Activated naive CD4-positive, alpha-beta T cell treated with anti-CD3 and anti-CD28 coated beads, Interleukin-2, amount 10 ng/mL, durations not matched to agents 7 days and 5 days (primary cell): ENCODE measurements around the gene SH3D21.
A peak's percentile ranks its signal among the peaks of the same experiment; 100 is the strongest.

Experiments
- CTCF ChIA-PET: fragments of 350-600 bp; sonication (Branson Sonifier 250); formaldehyde crosslinking; loops from one replicate; lab custom pipeline; 2021; ENCODE audit warnings: antibody characterized with exemption; lab: Charles Lee
- DNase-seq: peaks from one replicate; pipeline ENCODE4 v3.0.0-alpha.2; 2020
- H3K27ac Mint-ChIP-seq: one replicate; pipeline ENCODE4 v1.8.0; 2021; ENCODE audit warnings: mild to moderate bottlenecking, moderate library complexity, mixed read lengths
- H3K27me3 Mint-ChIP-seq: one replicate; pipeline ENCODE4 v1.8.0; 2021; ENCODE audit warnings: mild to moderate bottlenecking, mixed read lengths
- H3K36me3 Mint-ChIP-seq: one replicate; pipeline ENCODE4 v1.8.0; 2021; ENCODE audit warnings: mixed read lengths
- H3K4me1 Mint-ChIP-seq: one replicate; pipeline ENCODE4 v1.8.0; 2021; ENCODE audit warnings: mixed read lengths
- H3K4me3 Mint-ChIP-seq: one replicate; pipeline ENCODE4 v1.8.0; 2021; ENCODE audit warnings: mild to moderate bottlenecking, moderate library complexity, mixed read lengths
- H3K9me3 Mint-ChIP-seq: one replicate; pipeline ENCODE4 v1.8.0; 2021; ENCODE audit warnings: mixed read lengths

Gene SH3D21

GRCh38 chr1:36306210-36306901, at the start of gene SH3D21:
Gene SH3D21, plus strand, starts transcription at chr1:36306368. Its CDS starts 53 bp downstream, at chr1:36306421.
- Mint-ChIP-seq H3K27me3 (no peaks in the 10 kb centered on the region), H3K4me1 (peaks cover 34% of the 10 kb centered on the region), H3K9me3 (no peaks in the 10 kb centered on the region), H3K4me3 (peak within 1 kb of the TSS; percentile 90), H3K36me3 (peaks cover 22% of the 10 kb centered on the region), H3K27ac (peak within 1 kb of the TSS; percentile 85)
- CTCF ChIA-PET, result interaction anchor here (0.6 to 2.2 kb wide), 17 partner anchors 10 to 157 kb away, joined by 3 to 7 read pairs (median 3); partner anchors contain the start of gene TRAPPC3
- DNase-seq, result peak; percentile 70

DNA sequence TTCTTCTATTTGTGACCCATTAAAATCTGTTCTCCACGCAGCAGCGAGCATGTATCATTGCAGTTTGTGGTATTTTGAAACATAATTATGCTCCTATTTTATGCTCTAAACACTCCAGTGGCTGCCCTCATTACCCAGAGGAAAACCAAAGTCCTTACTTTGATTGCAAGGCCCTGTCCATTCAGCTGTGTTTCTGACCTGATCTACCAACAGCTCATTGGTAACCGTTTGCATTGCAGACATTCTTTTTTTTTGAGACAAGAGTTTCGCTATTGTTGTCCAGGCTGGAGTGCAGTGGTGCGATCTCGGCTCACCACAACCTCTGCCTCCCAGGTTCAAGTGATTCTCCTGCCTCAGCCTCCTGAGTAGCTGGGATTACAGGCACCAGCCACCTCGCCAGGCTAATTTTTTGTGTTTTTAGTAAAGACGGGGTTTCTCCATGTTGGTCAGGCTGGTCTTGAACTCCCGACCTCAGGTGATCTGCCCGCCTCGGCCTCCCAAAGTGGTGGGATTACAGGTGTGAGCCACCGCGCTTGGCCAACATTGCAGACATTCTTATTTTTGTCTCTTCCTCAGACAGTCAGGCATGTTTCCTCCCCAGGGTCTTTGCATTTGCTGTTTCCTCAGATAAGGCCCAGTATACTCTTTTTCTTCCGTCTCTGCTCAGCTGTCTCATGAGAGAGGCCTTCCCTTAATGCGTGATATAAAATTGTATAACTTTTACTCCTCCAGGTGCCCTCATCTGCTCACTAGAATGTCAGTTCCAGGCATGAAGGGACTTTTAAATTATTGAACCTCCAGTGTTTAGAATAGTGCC, 49.4 kb upstream of the SH3D21 start:
- no peak for DNase-seq
- H3K4me1 Mint-ChIP-seq, result peaks cover 9% of the 10 kb centered on the region
- no peaks in the 10 kb centered on the region for H3K9me3 Mint-ChIP-seq
- H3K36me3 Mint-ChIP-seq, result peaks cover 27% of the 10 kb centered on the region
- no peak overlapping the region for H3K4me3 Mint-ChIP-seq
- no peaks in the 10 kb centered on the region for H3K27me3 Mint-ChIP-seq
- H3K27ac Mint-ChIP-seq, result no peak overlapping the region
- CTCF ChIA-PET, result no interaction called here

- Mint-ChIP-seq H3K36me3 (peaks cover 29% of the 10 kb centered on the region), H3K27me3 (no peaks in the 10 kb centered on the region), H3K9me3 (no peaks in the 10 kb centered on the region), H3K4me1 (peaks cover 9% of the 10 kb centered on the region), H3K4me3 (no peak overlapping the region), H3K27ac (no peak overlapping the region)
- CTCF ChIA-PET, result no interaction called here
- no peak for DNase-seq
Observed at GRCh38 chr1:36257375-36257767, 48.8 kb upstream of the SH3D21 start.

DNA sequence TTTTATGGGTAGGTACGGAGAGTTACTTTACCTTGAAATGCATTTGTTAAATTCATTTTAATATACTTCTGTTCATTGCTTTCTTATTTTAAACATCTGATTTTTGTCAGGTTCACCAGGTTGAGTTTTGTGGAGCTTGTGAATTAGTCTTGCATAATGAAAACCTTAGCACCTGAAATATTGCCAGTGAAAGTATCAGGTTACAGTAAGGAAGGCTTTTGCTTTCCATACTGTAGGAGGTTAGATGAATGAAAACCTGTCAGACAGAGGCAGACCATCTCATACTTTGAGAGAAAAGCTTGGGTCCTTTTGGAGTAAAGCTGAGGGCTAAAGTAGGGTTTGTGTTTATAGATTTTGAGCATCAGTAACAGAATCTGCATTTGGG, 47.2 kb upstream of the SH3D21 start:
- Mint-ChIP-seq H3K4me1 (peaks cover 5% of the 10 kb centered on the region), H3K36me3 (peaks cover 33% of the 10 kb centered on the region), H3K27ac (no peak overlapping the region), H3K27me3 (no peaks in the 10 kb centered on the region), H3K9me3 (no peaks in the 10 kb centered on the region), H3K4me3 (no peak overlapping the region)
- no peak for DNase-seq
- CTCF ChIA-PET, result interaction anchor here (0.6 kb wide), 1 partner anchor 39 kb away, joined by 3 read pairs; no protein-coding TSS in a partner anchor

DNA sequence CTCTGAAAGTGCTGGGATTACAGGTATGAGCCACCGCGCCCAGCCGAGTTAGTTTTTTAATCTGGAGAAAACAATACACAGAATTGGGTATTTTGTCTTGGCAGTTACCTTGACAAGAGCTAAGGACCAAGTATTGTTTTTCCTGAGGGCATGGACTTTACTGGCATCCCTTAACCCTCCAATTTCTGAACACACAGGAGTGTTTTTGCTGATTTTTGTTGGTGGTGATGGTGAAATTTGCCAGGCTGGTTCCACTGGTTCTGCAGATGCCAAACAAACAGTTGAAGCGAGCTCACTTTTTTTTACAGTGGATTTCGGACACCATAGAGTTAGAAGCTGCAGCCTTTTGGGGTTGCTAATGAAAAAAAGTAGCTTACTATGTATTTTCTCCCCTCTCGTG, 37.2 kb upstream of the SH3D21 start:
- Mint-ChIP-seq H3K4me3 (no peak overlapping the region), H3K4me1 (peaks cover 5% of the 10 kb centered on the region), H3K27me3 (no peaks in the 10 kb centered on the region), H3K27ac (peak overlapping the region; percentile 60), H3K36me3 (peaks cover 38% of the 10 kb centered on the region), H3K9me3 (no peaks in the 10 kb centered on the region)
- CTCF ChIA-PET, result interaction anchor here (0.7 kb wide), 1 partner anchor 17 kb away, joined by 4 read pairs; no protein-coding TSS in a partner anchor
- DNase-seq, result no peak

DNA sequence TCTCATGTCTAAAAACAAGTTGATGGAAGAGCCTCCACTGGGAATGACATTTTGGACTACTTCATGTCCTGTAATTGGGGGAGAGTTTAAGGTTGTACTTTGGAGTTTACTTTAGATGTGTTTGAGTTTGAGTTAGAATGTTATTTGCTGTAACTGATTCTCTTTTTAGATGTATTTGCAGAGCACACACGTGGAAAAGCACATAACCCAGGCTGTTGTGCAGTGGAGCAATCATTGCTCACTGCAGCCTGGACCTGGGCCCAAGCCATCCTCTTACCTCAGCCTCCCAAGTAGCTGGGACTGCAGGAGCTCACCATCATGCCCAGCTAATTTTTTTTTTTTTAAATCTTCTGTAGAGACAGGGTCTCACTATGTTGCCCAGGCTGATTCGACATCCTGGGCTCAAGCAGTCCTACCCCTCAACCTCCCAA, 36.7 kb upstream of the SH3D21 start:
- peak overlapping the region; percentile 60 for H3K27ac Mint-ChIP-seq
- H3K4me1 Mint-ChIP-seq, result peaks cover 8% of the 10 kb centered on the region
- H3K36me3 Mint-ChIP-seq, result peaks cover 39% of the 10 kb centered on the region
- no peaks in the 10 kb centered on the region for H3K27me3 Mint-ChIP-seq
- no peaks in the 10 kb centered on the region for H3K9me3 Mint-ChIP-seq
- no peak overlapping the region for H3K4me3 Mint-ChIP-seq
- CTCF ChIA-PET, result interaction anchor here (0.7 kb wide), 1 partner anchor 16 kb away, joined by 4 read pairs; no protein-coding TSS in a partner anchor
- DNase-seq, result no peak

DNA sequence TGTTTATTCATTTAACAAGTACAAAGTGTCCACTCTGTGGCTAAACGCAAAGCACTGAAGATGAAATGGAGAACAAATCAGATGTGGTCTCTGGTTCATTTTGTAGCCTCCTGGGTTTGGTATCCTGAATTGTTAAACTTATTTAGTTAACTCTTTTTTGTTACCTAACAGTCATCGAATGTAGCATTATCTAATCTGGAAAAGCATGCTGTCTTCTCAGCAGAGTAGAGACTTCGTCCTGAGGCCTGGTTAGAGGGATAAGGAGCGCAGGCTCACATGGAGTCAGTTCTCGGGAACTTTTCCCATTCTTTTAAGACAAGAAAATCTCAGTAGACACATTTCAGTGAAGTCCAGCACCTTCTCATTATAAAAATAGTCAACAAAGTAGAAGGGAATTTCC, 33.1 kb upstream of the SH3D21 start:
- CTCF ChIA-PET, result no interaction called here
- no peaks in the 10 kb centered on the region for H3K27me3 Mint-ChIP-seq
- no peaks in the 10 kb centered on the region for H3K9me3 Mint-ChIP-seq
- no peak overlapping the region for H3K27ac Mint-ChIP-seq
- peaks cover 34% of the 10 kb centered on the region for H3K36me3 Mint-ChIP-seq
- peaks cover 6% of the 10 kb centered on the region for H3K4me1 Mint-ChIP-seq
- no peak overlapping the region for H3K4me3 Mint-ChIP-seq
- DNase-seq, result no peak

- peaks cover 3% of the 10 kb centered on the region for H3K4me1 Mint-ChIP-seq
- H3K36me3 Mint-ChIP-seq, result peaks cover 27% of the 10 kb centered on the region
- H3K9me3 Mint-ChIP-seq, result no peaks in the 10 kb centered on the region
- H3K27me3 Mint-ChIP-seq, result no peaks in the 10 kb centered on the region
- no peak for DNase-seq
- no peak overlapping the region for H3K4me3 Mint-ChIP-seq
- CTCF ChIA-PET, result interaction anchor here (0.6 kb wide), 1 partner anchor 110 kb away, joined by 4 read pairs; no protein-coding TSS in a partner anchor
- no peak overlapping the region for H3K27ac Mint-ChIP-seq
Observed at GRCh38 chr1:36274201-36274600, 32.0 kb upstream of the SH3D21 start.

DNA sequence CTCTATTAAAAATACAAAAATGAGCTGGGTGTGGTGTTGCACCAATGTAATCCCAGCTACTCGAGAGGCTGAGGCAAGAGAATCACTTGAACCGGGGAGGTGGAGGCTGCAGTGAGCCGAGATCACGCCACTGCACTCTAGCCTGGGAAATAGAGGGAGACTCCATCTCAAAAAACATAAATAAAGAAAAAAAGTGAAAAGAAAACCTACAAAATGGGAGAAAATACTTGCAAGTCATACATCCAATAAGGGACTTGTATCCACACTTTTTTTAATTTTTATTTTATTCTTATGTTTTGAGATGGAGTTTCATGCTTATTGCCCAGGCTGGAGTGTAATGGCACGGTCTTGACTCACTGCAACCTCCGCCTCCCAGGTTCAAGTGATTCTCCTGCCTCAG, 29.5 kb upstream of the SH3D21 start:
- peaks cover 20% of the 10 kb centered on the region for H3K36me3 Mint-ChIP-seq
- CTCF ChIA-PET, result interaction anchor here (1.2 kb wide), 1 partner anchor 9 kb away, joined by 3 read pairs; no protein-coding TSS in a partner anchor
- peaks cover 11% of the 10 kb centered on the region for H3K4me1 Mint-ChIP-seq
- H3K4me3 Mint-ChIP-seq, result no peak overlapping the region
- no peaks in the 10 kb centered on the region for H3K27me3 Mint-ChIP-seq
- no peak overlapping the region for H3K27ac Mint-ChIP-seq
- DNase-seq, result no peak
- no peaks in the 10 kb centered on the region for H3K9me3 Mint-ChIP-seq

DNA sequence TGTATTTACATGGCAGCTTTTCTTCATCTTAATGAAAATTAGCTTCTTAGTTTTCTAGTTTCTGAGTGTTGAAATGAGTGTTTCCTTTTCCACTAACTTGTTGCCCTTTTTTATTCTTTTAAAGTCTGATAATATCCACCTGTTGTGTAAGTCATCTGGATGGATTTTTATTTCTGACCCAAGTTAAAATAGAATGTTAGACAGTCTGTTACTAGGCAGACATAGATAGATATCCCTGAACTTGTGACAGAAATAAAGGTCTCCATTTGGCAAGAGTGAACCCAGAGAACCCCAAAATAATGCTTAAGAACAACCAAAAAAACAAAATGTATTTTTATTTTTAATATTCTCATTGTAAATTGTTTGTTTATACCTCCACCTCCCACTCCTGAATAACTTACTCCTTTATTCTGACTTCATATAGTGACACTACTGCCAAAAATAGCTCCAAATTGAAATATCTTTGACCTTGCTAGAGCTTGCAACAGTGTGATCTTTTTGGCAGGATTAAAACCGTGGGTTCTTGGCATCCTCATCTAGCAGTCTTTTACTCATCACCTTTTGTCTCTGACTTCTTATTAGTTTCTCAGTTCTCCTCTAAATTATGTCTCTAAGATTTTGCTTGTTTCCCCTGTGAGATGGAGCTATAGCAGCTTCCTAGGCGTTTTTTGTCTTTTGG, 26.9 kb upstream of the SH3D21 start:
- CTCF ChIA-PET, result interaction anchor here (1.7 kb wide), 1 partner anchor 130 kb away, joined by 7 read pairs; the partner anchor contains the start of gene TRAPPC3
- Mint-ChIP-seq H3K27ac (no peak overlapping the region), H3K9me3 (no peaks in the 10 kb centered on the region), H3K36me3 (peaks cover 21% of the 10 kb centered on the region), H3K4me1 (peaks cover 9% of the 10 kb centered on the region), H3K4me3 (no peak overlapping the region), H3K27me3 (no peaks in the 10 kb centered on the region)
- DNase-seq, result no peak

GRCh38 chr1:36279789-36280296, 26.3 kb upstream of the SH3D21 start:
- peaks cover 24% of the 10 kb centered on the region for H3K36me3 Mint-ChIP-seq
- no peak for DNase-seq
- CTCF ChIA-PET, result interaction anchor here (1.2 to 1.7 kb wide), 2 partner anchors 92 to 130 kb away, joined by 3 to 7 read pairs; partner anchors contain the start of gene TRAPPC3
- H3K9me3 Mint-ChIP-seq, result no peaks in the 10 kb centered on the region
- no peaks in the 10 kb centered on the region for H3K27me3 Mint-ChIP-seq
- no peak overlapping the region for H3K27ac Mint-ChIP-seq
- peaks cover 8% of the 10 kb centered on the region for H3K4me1 Mint-ChIP-seq
- H3K4me3 Mint-ChIP-seq, result no peak overlapping the region

DNA sequence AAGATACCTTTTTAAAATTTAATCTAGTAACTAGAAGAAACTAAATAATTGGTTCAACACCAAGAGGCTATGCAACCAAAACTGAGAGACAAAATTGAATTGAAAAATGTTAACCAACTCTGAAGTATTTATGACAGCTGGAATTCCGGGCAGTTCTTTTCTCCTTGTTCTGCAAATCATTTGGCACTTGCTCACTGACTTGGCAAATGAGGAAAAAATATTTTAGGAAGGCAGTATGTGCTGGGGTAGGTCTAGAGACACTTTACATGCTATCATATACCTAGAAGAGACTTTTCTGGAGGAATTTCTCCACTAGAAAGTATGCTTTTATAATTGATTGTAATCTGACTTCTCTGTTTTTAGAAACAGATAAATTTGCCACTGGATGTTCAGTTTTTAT, 22.1 kb upstream of the SH3D21 start:
- Mint-ChIP-seq H3K27ac (no peak overlapping the region), H3K4me3 (no peak overlapping the region), H3K36me3 (peaks cover 44% of the 10 kb centered on the region), H3K9me3 (no peaks in the 10 kb centered on the region), H3K27me3 (no peaks in the 10 kb centered on the region), H3K4me1 (peaks cover 23% of the 10 kb centered on the region)
- CTCF ChIA-PET, result interaction anchor here (1.6 kb wide), 1 partner anchor 16 kb away, joined by 4 read pairs; no protein-coding TSS in a partner anchor
- no peak for DNase-seq

GRCh38 chr1:36284517-36284916, 21.7 kb upstream of the SH3D21 start:
- H3K4me3 Mint-ChIP-seq, result no peak overlapping the region
- CTCF ChIA-PET, result interaction anchor here (1.6 to 4.1 kb wide), 4 partner anchors 16 to 182 kb away, joined by 4 to 54 read pairs (median 9); partner anchors contain the start of gene TRAPPC3
- H3K36me3 Mint-ChIP-seq, result peaks cover 48% of the 10 kb centered on the region
- H3K9me3 Mint-ChIP-seq, result no peaks in the 10 kb centered on the region
- no peak for DNase-seq
- peaks cover 23% of the 10 kb centered on the region for H3K4me1 Mint-ChIP-seq
- H3K27me3 Mint-ChIP-seq, result no peaks in the 10 kb centered on the region
- no peak overlapping the region for H3K27ac Mint-ChIP-seq
